ENCODE results near the gene MAMDC4. TPM values are rescaled to one million over a fixed set of nuclear protein-coding genes. Genes with fewer than 3 reads are reported as not detected.

Gene MAMDC4
- total and polyA plus RNA-seq, 2 of the 13 experiments (the other 11 are each of a cell fraction or from before 2014, with no cell fraction given) = 6.0 to 6.8 TPM

- TF ChIP-seq GMEB1 (CRISPR knock-in tag; IDR thresholded peaks at IDR 0.05; ENCODE audit: borderline replicate concordance) (no peak; the same call in 1 of the 2 replicates), NKX3-1 (CRISPR knock-in tag; IDR thresholded peaks at IDR 0.05) (0 out of 2 replicates have a peak, but pooled peaks have one; percentile 66), NFE2L1 (CRISPR knock-in tag; IDR thresholded peaks at IDR 0.05; ENCODE audit: borderline replicate concordance) (no peak), JUN (CRISPR knock-in tag; IDR thresholded peaks at IDR 0.05) (0 out of 2 replicates have a peak, but pooled peaks have one; percentile 50), THAP11 (CRISPR knock-in tag; IDR thresholded peaks at IDR 0.05) (peak; percentile 80), ISL2 (CRISPR knock-in tag; IDR thresholded peaks at IDR 0.05) (peak; percentile 33; the same call in 1 of the 2 replicates), SP4 (CRISPR knock-in tag; IDR thresholded peaks at IDR 0.05) (peak; percentile 75), ZNF737 (CRISPR knock-in tag; IDR thresholded peaks at IDR 0.05; ENCODE audit: borderline replicate concordance) (no peak), PRPF4 (IDR thresholded peaks at IDR 0.05; ENCODE audit: low read depth, low read length, poor library complexity, severe bottlenecking) (no peak), HINFP (CRISPR knock-in tag; IDR thresholded peaks at IDR 0.05; ENCODE audit: low read depth) (peak; percentile 83; the same call in 1 of the 2 replicates), NFRKB (IDR thresholded peaks at IDR 0.05) (no peak), HMG20A (CRISPR knock-in tag; IDR thresholded peaks at IDR 0.05; ENCODE audit: borderline replicate concordance) (no peak)
- TF ChIP-seq, protein P1, sequence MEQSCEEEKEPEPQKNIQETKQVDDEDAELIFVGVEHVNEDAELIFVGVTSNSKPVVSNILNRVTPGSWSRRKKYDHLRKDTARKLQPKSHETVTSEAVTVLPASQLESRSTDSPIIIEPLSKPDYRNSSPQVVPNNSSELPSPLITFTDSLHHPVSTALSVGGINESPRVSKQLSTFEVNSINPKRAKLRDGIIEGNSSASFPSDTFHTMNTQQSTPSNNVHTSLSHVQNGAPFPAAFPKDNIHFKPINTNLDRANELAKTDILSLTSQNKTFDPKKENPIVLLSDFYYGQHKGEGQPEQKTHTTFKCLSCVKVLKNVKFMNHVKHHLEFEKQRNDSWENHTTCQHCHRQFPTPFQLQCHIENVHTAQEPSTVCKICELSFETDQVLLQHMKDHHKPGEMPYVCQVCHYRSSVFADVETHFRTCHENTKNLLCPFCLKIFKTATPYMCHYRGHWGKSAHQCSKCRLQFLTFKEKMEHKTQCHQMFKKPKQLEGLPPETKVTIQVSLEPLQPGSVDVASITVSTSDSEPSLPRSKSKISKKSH (CRISPR knock-in tag; IDR thresholded peaks at IDR 0.05; ENCODE audit: borderline replicate concordance) = peak; percentile 57; the same call in 1 of the 2 replicates
- TF ChIP-seq, protein P2, sequence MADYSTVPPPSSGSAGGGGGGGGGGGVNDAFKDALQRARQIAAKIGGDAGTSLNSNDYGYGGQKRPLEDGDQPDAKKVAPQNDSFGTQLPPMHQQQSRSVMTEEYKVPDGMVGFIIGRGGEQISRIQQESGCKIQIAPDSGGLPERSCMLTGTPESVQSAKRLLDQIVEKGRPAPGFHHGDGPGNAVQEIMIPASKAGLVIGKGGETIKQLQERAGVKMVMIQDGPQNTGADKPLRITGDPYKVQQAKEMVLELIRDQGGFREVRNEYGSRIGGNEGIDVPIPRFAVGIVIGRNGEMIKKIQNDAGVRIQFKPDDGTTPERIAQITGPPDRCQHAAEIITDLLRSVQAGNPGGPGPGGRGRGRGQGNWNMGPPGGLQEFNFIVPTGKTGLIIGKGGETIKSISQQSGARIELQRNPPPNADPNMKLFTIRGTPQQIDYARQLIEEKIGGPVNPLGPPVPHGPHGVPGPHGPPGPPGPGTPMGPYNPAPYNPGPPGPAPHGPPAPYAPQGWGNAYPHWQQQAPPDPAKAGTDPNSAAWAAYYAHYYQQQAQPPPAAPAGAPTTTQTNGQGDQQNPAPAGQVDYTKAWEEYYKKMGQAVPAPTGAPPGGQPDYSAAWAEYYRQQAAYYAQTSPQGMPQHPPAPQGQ (CRISPR knock-in tag; IDR thresholded peaks at IDR 0.05; ENCODE audit: borderline replicate concordance) = no peak
- TF ChIP-seq, protein P3, sequence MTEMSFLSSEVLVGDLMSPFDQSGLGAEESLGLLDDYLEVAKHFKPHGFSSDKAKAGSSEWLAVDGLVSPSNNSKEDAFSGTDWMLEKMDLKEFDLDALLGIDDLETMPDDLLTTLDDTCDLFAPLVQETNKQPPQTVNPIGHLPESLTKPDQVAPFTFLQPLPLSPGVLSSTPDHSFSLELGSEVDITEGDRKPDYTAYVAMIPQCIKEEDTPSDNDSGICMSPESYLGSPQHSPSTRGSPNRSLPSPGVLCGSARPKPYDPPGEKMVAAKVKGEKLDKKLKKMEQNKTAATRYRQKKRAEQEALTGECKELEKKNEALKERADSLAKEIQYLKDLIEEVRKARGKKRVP (CRISPR knock-in tag; IDR thresholded peaks at IDR 0.05) = peak in 1 of 2 experiments; percentile 97; a peak in 2 of 4 replicates
Observed at GRCh38 chr9:136849038-136849959, 2.8 kb upstream of the MAMDC4 start, which contains the start of gene PHPT1 (continued).
